DMS53 (cell line): ENCODE data around the gene CXCR5.
A peak's percentile ranks its signal among the peaks of the same experiment; 100 is the strongest.

Experiments used
- DNase-seq: peaks from one replicate; lab custom pipeline; 2025; lab: John Stamatoyannopoulos, UW

CXCR5 gene

GRCh38 chr11:118898400-118899295 lies 15.0 kb downstream of the CXCR5 start:
- no peak for DNase-seq

- no peak for DNase-seq
Observed at GRCh38 chr11:118899296-118899688, 15.6 kb downstream of the CXCR5 start.

GRCh38 chr11:118899706-118900360 lies 16.1 kb downstream of the CXCR5 start:
- DNase-seq: no peak

- DNase-seq: no peak
Observed at GRCh38 chr11:118900535-118901384, 17.1 kb downstream of the CXCR5 start.

GRCh38 chr11:118901494-118902335 lies 18.0 kb downstream of the CXCR5 start:
- no peak for DNase-seq

- no peak for DNase-seq
Observed at GRCh38 chr11:118902336-118903203, 18.9 kb downstream of the CXCR5 start.

- DNase-seq: no peak
Observed at GRCh38 chr11:118903204-118904015, 19.7 kb downstream of the CXCR5 start.

- peak; percentile 88 for DNase-seq
Observed at GRCh38 chr11:118907051-118908042, 23.7 kb downstream of the CXCR5 start.

- DNase-seq: no peak
Observed at GRCh38 chr11:118908264-118908663, 24.6 kb downstream of the CXCR5 start.

- DNase-seq: no peak
Observed at GRCh38 chr11:118908901-118909618, 25.4 kb downstream of the CXCR5 start.

GRCh38 chr11:118909619-118910308 lies 26.1 kb downstream of the CXCR5 start:
- no peak for DNase-seq

- DNase-seq: peak; percentile 96
Observed at GRCh38 chr11:118910309-118911112, 26.8 kb downstream of the CXCR5 start.

- DNase-seq: peak; percentile 87
Observed at GRCh38 chr11:118911113-118911879, 27.6 kb downstream of the CXCR5 start.

GRCh38 chr11:118911880-118912741 lies 28.4 kb downstream of the CXCR5 start:
- DNase-seq: peak; percentile 99
